VCaP (cell line): Measurements from ENCODE around the gene WDR45B.

Experiments
- H3K27ac ChIP-seq: fragments of 450-650 bp; 2 replicates; pipeline ENCODE4 v1.5.1; 2017
- CTCF ChIP-seq: fragments of 450-650 bp; conservative IDR thresholded peaks from 2 replicates; pipeline ENCODE4 v1.5.1; 2017; ENCODE audit warnings: mild to moderate bottlenecking, moderate library complexity

WDR45B gene

GRCh38 chr17:82645516-82645915, 2.7 kb downstream of the WDR45B start:
- peak overlapping the region; percentile 100 for H3K27ac ChIP-seq
- no peak for TF ChIP-seq CTCF

- H3K27ac ChIP-seq, result no peak overlapping the region
- TF ChIP-seq CTCF, result no peak
These were observed 4.1 kb downstream of the WDR45B start for GRCh38 chr17:82644148-82644547.

- TF ChIP-seq CTCF, result no peak
- peak overlapping the region; percentile 47; the same call in 1 of the 2 replicates for H3K27ac ChIP-seq
These were observed 6.2 kb downstream of the WDR45B start for GRCh38 chr17:82642022-82642421.

DNA sequence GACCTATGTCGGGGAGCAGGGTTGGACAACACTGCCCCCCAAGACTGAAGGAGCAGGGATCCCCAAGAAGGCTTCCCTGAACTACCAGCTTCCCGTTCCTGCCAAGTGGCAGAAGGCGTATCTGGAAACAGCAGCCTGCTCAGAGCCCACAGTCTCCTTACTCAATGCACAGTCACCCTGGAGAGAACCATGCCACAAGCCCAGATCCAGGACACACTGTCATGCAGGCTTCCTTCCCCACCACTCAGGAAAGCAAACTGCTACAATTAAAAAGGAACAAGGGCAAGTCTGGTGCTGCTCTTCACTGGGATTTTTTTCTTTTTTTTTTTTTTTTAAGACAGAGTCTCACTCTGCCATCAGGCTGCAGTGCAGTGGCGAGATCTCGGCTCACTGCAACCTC, 8.2 kb downstream of the WDR45B start:
- peak overlapping the region; percentile 47 for H3K27ac ChIP-seq
- no peak for TF ChIP-seq CTCF

DNA sequence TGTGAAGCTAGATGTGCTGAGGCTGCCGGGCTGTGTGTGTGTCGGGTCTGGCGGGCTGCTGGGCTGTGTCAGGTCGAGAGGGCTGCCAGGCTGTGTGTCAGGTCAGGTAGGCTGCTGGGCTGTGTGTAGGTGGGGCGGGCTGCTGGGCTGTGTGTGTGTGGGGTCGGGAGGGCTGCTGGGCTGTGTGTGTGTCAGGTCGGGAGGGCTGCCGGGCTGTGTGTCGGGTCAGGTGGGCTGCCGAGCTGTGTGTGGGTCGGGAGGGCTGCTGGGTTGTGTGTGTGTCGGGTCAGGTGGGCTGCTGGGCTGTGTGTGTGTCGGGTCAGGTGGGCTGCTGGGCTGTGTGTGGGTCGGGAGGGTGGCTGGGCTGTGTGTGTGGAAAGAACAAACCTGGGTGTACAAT, 8.6 kb downstream of the WDR45B start:
- no peak for TF ChIP-seq CTCF
- H3K27ac ChIP-seq, result peak overlapping the region; percentile 47

- H3K27ac ChIP-seq, result peak overlapping the region; percentile 99
- no peak for TF ChIP-seq CTCF
These were observed 10.0 kb downstream of the WDR45B start for GRCh38 chr17:82638183-82638773.

GRCh38 chr17:82636626-82637598, 11.3 kb downstream of the WDR45B start:
- no peak for TF ChIP-seq CTCF
- H3K27ac ChIP-seq, result peak overlapping the region; percentile 99
